Measurements from ENCODE around the gene RGS7. TPM values are rescaled to one million over a fixed set of nuclear protein-coding genes. Genes with fewer than 3 reads are reported as not detected.
"Not testable (repeated sequence)": the region's sequence is repeated elsewhere in the genome, so short reads cannot be mapped to it uniquely, and the experiment has no call there.

RGS7 gene
- total RNA-seq, 1 experiment from 2014 or later, result not detected

DNA sequence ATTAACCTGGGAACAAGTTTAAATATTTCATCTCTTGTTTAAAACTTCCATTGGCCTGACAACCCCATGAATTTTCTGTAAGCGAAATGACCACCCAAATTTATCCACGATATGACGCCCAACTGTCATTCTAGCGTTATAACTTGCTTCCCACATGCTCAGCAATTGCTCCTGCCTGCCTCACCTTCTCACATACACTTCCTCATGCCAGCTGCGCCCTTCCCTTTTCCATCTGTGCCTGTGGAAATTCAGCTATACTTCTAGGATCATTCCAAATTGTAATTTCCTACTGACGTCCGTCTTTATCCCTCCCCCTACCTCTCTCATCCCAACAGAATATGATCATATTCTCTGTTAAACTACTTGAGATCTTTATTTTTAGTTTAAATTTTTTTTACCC lies 248.0 kb downstream of the RGS7 start:
- DNase-seq (ENCODE audit: low spot score), result peak; percentile 43
- in situ Hi-C loops (cut with HindIII; ENCODE audit: low sequenced_read_pairs), result no loop called here

DNA sequence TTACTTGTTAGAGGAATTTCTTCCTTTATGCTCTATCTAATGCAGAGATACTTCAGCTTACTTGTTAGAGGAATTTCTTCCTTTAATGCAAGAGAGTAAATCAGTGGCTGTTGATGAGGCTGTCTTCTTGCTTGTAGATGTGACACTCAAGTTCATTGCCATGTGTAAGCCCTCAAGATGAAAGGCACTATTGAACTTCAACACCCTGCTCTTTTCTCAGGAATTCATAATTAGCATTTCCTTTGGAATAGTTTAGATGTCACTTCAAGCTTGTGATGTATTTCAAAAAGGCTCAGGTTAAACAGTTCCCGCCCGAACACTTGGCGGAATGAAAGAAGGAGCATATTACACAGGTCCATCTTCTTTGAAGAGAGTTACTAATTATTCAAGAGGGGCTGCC lies 251.9 kb downstream of the RGS7 start:
- in situ Hi-C loops (cut with HindIII; ENCODE audit: low sequenced_read_pairs), result no loop called here
- no peak for DNase-seq (ENCODE audit: low spot score)

DNA sequence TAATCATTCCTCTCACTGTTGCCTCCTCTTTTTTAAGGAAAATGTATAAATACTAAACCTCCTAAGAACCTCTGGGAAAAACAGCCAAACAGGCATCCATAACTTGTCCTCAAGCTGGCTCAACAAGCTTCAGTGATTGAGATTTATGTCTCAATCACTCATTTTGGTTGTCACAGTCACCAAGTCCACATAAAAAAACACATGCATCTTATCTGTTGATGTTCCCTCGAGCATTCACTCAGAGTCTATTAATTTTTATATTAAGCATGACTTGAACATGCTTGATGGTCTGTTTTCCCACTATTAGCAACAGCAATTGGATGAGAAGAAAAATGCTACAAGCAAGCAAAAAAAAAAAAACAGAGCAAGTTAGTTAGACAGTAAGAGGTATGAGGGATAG lies 254.3 kb downstream of the RGS7 start:
- in situ Hi-C loops (cut with HindIII; ENCODE audit: low sequenced_read_pairs), result no loop called here
- no peak for DNase-seq (ENCODE audit: low spot score)

DNA sequence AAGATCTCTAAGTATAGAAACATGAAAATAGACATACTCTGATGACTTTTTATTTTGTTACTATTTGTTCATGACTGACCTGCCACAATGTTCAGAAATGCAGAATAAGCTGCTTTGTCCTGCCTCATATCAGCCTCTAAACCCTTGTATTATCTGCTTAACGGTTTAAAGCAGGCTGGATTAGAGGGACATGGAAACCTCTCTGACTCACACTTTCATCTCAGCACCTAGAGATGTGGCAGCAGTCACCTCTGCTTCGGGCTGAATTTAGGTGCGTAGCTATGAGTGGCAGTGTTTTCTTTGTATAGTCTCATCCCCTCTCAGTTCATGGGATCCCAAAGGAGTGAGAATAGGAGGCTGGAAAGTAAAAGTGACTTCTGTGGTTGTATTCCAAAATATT lies 255.4 kb downstream of the RGS7 start:
- DNase-seq (ENCODE audit: low spot score), result no peak
- in situ Hi-C loops (cut with HindIII; ENCODE audit: low sequenced_read_pairs), result no loop called here

DNA sequence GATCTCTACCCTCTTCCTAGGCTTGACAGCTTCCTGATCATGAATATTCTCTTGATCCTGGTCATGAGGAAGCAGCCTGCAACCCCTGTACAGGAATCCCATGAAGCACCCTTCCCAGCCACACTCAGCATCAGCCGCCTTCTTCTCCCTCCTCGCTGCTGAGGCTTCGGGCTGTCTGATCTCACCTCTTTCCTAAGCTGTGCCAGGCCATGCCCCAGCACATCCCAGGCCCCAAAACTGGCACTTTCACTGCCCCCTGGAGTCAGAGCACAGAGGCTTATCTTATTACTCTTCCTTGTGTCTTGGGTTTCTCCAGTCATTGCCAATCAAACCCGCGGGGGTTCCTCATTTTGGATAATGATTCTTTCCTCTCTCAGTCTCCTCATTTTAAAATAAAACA lies 259.5 kb downstream of the RGS7 start:
- in situ Hi-C loops (cut with HindIII; ENCODE audit: low sequenced_read_pairs), result no loop called here
- DNase-seq (ENCODE audit: low spot score), result no peak

DNA sequence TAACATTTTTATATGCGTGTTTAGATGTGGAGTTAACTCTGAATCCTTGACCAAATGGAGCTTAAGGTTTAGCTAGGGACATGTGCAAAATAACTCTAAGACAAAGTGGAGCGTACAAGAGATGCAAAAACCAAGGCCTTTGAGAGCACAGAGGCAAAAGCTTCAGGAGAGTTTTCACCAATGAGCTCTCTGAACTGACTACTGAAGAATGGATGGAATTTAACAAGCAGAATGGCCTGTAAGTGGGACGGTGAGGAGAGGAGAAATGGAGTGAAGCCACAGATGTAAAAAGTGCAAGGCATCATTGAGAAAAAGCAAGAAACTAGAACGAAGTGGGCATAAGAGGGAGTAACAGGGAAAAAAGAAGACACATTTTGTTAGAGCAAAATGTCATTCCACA lies 260.0 kb downstream of the RGS7 start:
- no peak for DNase-seq (ENCODE audit: low spot score)

DNA sequence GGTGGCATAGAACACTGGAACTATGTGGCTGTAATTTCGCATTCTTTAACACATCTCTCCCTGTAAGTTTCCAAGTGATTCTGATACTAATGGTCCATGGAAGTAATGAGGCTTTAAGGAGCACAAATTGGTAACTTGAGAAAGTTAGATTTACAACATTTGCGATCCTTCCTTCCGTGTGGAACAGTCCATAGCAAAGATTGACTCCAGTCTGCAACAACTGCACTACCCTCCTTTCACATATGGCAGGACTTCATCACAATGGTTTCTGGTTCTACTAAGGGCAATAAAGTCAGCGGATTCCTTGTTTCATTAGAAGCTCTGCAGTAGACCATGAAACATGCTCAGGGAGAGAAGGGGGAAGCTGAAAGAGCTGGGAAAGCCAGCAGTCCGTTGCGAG lies 261.2 kb downstream of the RGS7 start:
- in situ Hi-C loops (cut with HindIII; ENCODE audit: low sequenced_read_pairs), result no loop called here
- DNase-seq (ENCODE audit: low spot score), result no peak

More for the DNA sequence above, 260.0 kb downstream of the RGS7 start:
- in situ Hi-C loops (cut with HindIII; ENCODE audit: low sequenced_read_pairs), result no loop called here

DNA sequence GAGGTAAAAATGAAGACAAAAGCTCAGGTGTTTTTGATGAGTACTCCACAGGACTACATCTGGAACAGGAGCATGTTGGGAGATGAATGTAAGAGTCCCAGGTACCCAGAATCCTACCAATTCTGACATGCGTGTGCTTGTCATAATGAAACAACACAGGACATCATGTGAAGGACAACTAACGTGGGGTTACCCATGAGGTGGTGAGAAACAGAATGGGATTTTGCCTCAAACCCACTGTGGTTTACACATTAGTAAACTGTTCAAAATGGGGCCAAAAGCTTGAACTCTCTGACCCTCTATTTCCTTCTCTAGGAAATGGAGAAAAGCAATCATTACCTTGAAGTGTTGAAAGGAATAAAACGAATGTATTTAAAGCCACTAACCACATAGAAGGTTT lies 266.2 kb downstream of the RGS7 start:
- in situ Hi-C loops (cut with HindIII; ENCODE audit: low sequenced_read_pairs), result no loop called here
- no peak for DNase-seq (ENCODE audit: low spot score)

DNA sequence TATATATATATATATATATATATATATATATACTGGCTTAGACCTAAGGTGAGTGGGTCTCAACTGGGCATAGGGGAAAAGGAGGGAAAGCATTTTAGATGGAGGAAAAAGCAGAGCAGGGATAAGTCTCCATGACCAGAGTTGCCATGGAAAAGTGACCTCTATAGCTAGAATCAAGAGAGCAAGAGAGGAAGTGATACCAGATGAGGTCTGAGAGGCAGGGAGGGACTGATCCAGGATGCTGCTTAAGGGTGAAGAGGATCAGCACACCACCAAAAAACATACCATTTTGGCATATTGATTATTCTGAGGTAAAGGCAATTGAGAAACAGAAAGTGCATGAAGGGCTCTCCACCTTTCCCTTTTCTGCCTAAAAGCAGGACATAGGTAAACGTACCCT lies 267.9 kb downstream of the RGS7 start:
- DNase-seq (ENCODE audit: low spot score); in situ Hi-C loops (cut with HindIII; ENCODE audit: low sequenced_read_pairs): not testable (repeated sequence)

DNA sequence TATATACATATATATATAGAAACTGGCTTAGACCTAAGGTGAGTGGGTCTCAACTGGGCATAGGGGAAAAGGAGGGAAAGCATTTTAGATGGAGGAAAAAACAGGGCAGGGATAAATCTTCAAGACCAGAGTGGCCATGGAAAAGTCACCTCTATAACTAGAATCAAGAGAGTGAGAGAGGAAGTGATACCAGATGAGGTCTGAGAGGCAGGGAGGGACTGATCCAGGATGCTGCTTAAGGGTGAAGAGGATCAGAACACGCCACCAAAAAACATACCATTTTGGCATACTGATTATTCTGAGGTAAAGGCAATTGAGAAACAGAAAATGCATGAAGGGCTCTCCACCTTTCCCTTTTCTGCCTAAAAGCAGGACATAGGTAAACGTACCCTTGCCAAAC lies 268.9 kb downstream of the RGS7 start:
- in situ Hi-C loops (cut with HindIII; ENCODE audit: low sequenced_read_pairs); DNase-seq (ENCODE audit: low spot score): not testable (repeated sequence)

DNA sequence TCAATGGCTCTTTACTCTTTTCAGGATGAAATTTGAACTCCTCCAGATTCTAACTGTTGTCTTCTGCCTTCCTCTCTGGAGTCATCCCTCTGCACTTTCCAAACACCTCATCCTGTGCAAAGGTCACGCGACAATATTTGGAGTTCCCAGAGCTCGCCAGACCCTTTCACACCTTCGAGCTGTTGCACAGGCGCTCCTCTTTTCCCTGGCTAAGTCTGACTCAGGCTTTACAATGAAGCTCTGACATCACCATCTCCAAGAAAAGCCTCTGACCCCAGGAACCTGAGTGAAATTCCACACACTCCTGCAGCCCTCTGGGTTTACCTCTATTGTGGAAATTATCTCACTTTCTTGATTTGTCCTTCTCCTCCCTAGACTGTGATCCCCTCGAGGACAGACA lies 270.3 kb downstream of the RGS7 start:
- DNase-seq (ENCODE audit: low spot score), result no peak
- in situ Hi-C loops (cut with HindIII; ENCODE audit: low sequenced_read_pairs), result no loop called here

DNA sequence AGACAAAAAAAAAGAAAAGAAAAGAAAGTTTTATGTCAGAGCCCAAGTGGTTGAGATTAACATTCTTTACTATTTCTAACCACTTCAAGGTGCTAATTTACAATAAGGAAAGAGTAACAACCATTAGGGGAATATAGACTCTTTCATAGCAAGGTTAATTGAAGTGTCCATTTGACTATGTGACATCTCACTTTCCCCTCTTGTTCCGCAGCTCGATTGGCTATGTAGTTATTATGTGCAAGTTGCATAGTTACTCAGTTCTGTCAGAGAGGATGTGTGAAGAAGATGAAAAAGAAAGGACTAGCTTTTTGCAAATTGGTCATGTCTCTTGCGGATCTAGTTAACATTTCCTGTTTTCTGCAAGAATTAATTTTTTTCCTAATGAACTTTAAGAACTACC lies 273.7 kb downstream of the RGS7 start:
- in situ Hi-C loops (cut with HindIII; ENCODE audit: low sequenced_read_pairs), result no loop called here
- DNase-seq (ENCODE audit: low spot score), result no peak

DNA sequence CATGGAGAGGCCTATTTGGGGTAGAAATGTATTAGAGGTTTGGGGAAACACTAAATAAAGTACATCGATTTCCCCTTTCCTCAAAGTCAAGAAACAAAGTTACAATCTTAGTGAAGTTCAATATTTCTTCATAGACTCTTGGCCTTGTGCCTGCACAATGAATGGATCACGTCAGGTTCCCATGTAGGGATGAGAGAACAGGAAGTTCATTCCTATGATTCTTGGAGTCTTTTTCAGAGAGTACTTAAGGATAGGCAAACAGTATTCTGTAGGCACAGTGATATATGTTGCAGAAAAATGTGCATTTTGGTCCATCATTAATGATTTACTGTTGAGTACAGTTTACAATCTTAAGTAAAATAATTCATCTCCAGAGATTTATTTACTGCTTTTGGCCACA lies 275.5 kb downstream of the RGS7 start:
- in situ Hi-C loops (cut with HindIII; ENCODE audit: low sequenced_read_pairs), result no loop called here
- DNase-seq (ENCODE audit: low spot score), result no peak

DNA sequence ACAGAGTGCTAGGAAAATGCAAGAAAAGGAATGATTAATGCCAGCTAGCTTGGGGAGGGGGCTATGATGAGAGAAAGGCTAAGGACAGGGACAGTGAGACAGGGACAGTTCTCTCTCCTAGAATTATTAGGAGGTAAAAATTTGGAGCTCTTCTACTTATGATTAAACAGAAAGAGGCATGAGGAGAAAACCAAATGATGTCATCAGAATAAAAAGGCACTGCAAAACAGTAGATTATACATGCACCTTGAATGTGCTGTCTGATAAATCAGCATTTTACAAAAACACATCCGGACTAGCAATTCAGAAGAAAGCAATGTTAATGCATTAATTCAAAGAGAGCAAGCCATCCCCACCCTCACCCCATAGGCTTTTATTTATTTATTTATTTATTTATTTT lies 277.5 kb downstream of the RGS7 start:
- peak; percentile 36 for DNase-seq (ENCODE audit: low spot score)
- in situ Hi-C loops (cut with HindIII; ENCODE audit: low sequenced_read_pairs), result no loop called here

DNA sequence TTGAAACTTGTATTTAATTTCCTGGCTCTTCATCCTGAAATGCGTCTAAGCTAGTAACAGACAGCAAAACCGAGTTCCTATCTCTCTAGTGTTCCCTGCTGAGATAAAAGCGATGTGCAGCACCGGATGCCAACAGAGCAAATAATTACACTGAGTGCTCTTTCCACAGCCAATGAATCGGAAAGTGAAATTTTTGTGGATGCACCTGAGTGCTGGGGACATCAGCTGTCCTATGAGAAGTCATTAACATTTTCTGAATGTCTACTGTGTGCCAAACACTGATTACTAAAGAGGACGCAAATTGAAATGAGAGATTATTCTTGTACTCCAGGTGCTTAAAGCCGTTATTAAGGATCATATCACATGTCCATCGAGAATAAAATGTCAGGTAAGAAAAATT lies 278.0 kb downstream of the RGS7 start:
- DNase-seq (ENCODE audit: low spot score), result peak; percentile 77
- in situ Hi-C loops (cut with HindIII; ENCODE audit: low sequenced_read_pairs), result no loop called here

DNA sequence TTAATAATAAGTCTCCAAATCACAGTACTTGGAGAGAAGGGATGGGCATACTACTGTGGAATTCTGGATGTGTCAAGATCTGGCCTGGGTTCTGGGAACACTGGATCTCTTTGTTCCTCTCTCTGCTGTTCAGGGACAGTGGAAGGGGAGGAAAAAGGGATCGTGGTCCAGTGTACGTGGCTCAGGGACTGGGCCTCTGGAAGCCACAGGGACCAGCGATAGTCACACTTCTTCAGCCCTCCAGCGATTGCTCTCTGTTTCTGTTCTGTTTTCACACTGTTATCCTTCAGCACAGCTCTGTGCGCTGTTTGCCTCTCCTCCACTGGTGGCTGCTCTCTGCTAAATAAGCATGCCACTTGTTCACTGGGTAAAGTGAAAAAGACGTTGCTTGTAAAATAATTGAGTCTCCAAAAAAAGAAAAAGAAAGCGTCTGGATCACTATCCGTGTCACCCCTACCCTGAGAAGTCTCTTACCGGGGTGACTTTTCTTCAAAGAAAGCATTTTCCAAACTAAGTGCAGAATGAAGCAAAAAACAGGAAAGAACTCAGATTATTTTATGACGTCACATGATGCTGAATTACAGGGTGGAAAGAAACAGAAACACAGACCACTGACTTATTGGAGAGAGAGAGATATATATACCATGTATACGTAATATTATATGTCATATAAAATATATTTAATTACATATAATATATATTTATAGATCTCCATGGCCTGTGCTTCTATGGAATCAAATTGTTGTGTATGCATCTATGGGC lies 279.4 kb downstream of the RGS7 start:
- in situ Hi-C loops (cut with HindIII; ENCODE audit: low sequenced_read_pairs), result no loop called here
- DNase-seq (ENCODE audit: low spot score), result peak; percentile 37

DNA sequence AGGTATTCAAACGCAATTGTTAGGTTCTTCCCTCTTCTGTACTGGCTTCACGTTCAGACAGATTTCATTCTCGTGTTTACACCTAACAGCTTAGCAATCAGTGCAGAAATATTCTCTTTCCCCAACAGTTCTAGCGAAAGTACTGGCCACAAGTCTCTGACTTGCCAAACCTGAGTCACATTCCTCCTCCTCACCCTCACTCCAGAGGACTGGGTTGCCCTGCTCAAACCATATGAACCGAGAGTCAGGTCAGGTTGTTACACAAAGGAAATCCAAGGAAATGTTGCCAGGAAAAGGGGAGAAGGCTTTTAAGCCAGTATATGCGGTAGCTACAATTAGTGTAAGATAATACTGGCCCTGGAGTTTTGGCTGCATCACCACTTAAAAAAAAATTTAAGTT lies 282.5 kb downstream of the RGS7 start:
- in situ Hi-C loops (cut with HindIII; ENCODE audit: low sequenced_read_pairs), result no loop called here
- peak; percentile 42 for DNase-seq (ENCODE audit: low spot score)

DNA sequence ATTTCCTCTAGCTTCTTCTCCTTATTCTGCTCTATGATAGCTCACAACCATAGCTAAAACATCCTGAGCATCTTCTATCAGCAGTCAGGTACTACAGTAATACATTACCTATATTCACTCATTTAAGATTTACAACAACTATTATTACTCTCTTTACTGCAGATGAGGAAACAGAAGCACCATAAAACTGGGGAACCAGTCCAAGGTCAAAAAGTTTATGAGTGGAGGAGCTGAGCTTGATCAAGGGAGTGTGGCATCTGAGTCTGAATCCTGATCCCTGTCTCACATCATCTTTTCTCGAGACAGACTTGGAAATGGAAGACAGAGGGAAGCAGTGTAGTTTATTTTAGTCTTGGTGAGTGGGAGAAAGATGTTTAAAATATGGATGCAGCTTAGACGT lies 288.6 kb downstream of the RGS7 start:
- in situ Hi-C loops (cut with HindIII; ENCODE audit: low sequenced_read_pairs), result no loop called here
- DNase-seq (ENCODE audit: low spot score), result no peak

DNA sequence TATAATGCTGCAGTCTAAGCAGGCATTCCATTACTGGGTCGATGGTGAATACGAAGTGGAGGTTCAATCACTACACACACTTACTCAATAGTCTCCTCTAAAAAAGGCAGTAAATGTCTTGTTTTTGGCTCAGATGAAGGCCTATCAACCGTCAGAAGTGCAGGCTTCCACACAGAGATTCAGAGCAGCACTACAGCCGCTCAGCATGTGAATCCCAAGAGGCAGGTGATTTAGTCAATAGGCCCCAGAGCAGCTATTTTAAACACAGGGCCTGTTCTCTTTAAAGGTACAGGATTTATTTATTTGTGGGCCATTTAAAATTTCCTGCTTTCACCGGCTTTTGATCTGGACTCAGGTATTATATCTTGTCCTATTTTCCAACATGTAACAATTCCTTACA lies 293.7 kb downstream of the RGS7 start:
- DNase-seq (ENCODE audit: low spot score), result peak; percentile 19
- in situ Hi-C loops (cut with HindIII; ENCODE audit: low sequenced_read_pairs), result no loop called here

DNA sequence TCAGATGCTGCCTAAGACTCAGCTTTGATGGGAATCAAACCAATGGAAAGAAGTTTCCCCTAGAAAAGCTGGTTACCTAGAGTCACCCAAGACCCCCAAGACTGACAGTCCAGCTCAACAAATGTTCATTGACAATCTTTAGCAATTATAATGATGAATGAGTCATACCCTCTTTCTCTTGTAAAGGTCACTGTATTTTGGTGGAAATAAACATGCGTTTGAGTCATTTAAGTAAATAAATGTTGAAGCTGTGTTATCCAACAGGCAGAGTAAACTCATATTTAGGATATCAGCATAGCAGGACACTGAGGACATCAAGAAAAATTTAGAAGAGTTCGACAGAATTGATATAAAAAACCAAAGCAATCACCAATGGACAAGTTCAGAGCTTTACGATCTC lies 295.9 kb downstream of the RGS7 start:
- in situ Hi-C loops (cut with HindIII; ENCODE audit: low sequenced_read_pairs), result no loop called here
- DNase-seq (ENCODE audit: low spot score), result no peak

DNA sequence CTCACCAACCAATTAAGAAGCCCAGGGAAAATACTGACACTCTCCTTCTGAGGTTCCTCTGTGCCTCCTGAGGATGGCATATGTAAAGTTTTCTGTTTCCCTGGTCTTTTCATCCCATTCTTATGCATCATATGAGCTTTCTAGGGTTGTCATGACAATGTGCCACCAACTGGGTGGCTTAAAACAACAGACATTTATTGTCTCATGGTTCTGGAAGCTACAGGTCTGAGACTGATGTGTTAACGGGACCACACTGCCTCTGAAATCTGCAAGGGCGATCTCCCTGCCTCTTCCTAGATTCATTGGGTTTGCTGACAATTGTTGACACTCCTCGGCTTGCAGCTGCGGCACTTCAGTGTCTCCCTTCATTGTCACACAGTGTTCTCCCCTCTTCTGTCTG lies 308.4 kb downstream of the RGS7 start:
- DNase-seq (ENCODE audit: low spot score), result no peak
- in situ Hi-C loops (cut with HindIII; ENCODE audit: low sequenced_read_pairs), result no loop called here

DNA sequence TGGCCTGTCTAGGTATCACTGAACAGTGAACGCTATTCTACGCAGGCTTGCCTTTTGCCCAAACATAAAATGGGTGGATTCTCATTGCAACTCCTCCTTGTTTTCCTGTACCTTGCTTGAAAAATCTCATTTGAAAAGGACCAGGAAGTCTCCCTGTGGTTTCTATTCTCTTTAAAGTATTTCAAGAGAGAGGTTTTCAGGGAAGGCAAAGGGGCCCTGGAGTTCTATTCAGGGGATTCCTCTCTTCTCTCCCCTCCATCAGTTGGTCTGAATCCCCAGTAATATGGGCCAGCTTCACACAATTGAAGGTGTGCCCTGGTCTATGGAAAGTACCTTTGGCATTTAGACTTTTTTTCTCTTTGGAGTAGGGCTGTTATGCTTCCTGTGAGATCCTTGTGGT lies 311.3 kb downstream of the RGS7 start:
- DNase-seq (ENCODE audit: low spot score), result no peak
- in situ Hi-C loops (cut with HindIII; ENCODE audit: low sequenced_read_pairs), result no loop called here

Data from G401 (cell line).